ENCODE measurements around the gene ERCC2. TPM values are rescaled to one million over a fixed set of nuclear protein-coding genes. Genes with fewer than 3 reads are reported as not detected.

Gene ERCC2
- total and polyA plus RNA-seq, 4 donors, result 3.3 to 8.7 (median 8.2) TPM

DNA sequence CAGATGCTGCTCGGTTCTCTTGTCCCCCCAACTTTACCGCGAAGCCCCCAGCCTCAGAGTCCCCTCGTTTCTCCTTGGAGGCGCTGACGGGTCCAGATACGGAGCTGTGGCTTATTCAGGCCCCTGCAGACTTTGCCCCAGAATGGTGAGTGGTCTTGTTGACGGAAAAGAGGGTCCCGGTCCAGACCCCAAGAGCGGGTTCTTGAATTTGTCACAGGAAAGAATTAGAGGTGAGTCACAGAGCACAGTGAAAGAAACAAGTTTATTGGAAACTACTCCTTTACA, 36.7 kb upstream of the ERCC2 start:
- Histone ChIP-seq H3K4me1 (ENCODE audit: control insufficient read depth in 4 of 4, insufficient read depth in 4 of 4, low read length in 3 of 4) (peaks cover 10 to 35% (median 23%) of the 10 kb centered on the region in 4 donors), H3K27ac (ENCODE audit: low read depth in 1 of 2, low read length in 2 of 2) (no peak overlapping the region)

DNA sequence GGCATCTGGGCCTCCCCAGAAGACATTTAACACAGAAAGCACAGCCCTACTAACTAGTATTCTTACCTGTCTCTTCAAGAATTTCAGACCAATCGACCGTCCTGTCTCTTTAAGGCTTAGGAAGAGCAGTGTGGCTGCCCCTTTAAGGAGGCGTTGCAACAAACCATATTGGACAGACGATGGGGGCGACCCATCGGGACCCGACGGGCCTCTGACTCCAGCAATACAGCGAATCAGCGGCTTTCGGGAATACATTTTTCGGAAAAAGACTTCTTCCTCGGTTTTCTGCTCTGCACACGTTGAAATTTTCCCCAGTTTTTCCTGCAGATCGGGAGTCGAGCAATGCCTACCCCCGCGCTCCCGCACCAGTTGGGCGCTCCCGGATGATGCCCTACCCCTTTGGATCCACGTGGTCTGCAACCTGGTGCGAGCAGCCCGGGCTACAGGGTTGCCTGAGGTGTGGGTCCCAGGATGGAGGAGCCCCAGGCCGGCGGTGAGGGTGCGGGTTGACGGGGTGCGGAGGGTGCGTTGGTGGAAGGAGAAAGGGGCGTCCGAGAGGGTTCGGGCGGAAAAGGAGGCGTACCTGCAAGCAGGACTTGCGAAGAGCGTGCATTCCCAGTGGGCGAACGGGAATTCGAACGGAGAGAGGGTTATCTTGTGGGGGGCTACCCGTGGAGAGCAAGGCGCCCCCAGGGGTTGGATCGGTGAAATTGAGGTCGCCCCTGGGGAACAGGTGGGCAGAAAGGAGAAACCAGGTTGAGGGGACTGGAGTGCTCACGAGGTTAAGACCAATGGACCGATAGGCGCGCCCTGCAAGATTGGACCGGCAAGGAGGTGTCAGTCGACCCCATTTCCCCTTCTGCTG, 36.1 kb upstream of the ERCC2 start, which contains the start of gene POLR1G:
Gene POLR1G, plus strand, starts transcription at position 419 of the 865 bp plus-strand sequence. Its CDS starts 53 bp downstream, at position 472.
- TF ChIP-seq TAF1 (conservative IDR thresholded peaks at IDR 0.05) (no peak), EGR1 (IDR thresholded peaks at IDR 0.05; ENCODE audit: low read depth in 2 of 2) (peak; percentile 71 to 90), MAX (IDR thresholded peaks at IDR 0.05) (peak; percentile 100), HNF4G (IDR thresholded peaks at IDR 0.05) (no peak), ATF3 (IDR thresholded peaks at IDR 0.05) (no peak), FOXA2 (IDR thresholded peaks at IDR 0.05) (no peak), FOXA1 (IDR thresholded peaks at IDR 0.05) (no peak), NR2F2 (IDR thresholded peaks at IDR 0.05) (no peak), SP1 (IDR thresholded peaks at IDR 0.05) (peak; percentile 74), JUND (IDR thresholded peaks at IDR 0.05) (peak in 1 of 2 donors; percentile 60), HNF4A (conservative IDR thresholded peaks at IDR 0.05) (peak in 1 of 2 donors; percentile 22), RXRA (IDR thresholded peaks at IDR 0.05) (peak; percentile 36 to 37), GABPA (IDR thresholded peaks at IDR 0.05 in 1 of 2, conservative IDR thresholded peaks at IDR 0.05 in 1 of 2) (peak in 1 of 2 donors; percentile 75), YY1 (IDR thresholded peaks at IDR 0.05) (peak; percentile 69), RAD21 (IDR thresholded peaks at IDR 0.05) (no peak)
- TF ChIP-seq, protein P1, sequence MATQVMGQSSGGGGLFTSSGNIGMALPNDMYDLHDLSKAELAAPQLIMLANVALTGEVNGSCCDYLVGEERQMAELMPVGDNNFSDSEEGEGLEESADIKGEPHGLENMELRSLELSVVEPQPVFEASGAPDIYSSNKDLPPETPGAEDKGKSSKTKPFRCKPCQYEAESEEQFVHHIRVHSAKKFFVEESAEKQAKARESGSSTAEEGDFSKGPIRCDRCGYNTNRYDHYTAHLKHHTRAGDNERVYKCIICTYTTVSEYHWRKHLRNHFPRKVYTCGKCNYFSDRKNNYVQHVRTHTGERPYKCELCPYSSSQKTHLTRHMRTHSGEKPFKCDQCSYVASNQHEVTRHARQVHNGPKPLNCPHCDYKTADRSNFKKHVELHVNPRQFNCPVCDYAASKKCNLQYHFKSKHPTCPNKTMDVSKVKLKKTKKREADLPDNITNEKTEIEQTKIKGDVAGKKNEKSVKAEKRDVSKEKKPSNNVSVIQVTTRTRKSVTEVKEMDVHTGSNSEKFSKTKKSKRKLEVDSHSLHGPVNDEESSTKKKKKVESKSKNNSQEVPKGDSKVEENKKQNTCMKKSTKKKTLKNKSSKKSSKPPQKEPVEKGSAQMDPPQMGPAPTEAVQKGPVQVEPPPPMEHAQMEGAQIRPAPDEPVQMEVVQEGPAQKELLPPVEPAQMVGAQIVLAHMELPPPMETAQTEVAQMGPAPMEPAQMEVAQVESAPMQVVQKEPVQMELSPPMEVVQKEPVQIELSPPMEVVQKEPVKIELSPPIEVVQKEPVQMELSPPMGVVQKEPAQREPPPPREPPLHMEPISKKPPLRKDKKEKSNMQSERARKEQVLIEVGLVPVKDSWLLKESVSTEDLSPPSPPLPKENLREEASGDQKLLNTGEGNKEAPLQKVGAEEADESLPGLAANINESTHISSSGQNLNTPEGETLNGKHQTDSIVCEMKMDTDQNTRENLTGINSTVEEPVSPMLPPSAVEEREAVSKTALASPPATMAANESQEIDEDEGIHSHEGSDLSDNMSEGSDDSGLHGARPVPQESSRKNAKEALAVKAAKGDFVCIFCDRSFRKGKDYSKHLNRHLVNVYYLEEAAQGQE (IDR thresholded peaks at IDR 0.05), result peak; percentile 31
- TF ChIP-seq, protein P2, sequence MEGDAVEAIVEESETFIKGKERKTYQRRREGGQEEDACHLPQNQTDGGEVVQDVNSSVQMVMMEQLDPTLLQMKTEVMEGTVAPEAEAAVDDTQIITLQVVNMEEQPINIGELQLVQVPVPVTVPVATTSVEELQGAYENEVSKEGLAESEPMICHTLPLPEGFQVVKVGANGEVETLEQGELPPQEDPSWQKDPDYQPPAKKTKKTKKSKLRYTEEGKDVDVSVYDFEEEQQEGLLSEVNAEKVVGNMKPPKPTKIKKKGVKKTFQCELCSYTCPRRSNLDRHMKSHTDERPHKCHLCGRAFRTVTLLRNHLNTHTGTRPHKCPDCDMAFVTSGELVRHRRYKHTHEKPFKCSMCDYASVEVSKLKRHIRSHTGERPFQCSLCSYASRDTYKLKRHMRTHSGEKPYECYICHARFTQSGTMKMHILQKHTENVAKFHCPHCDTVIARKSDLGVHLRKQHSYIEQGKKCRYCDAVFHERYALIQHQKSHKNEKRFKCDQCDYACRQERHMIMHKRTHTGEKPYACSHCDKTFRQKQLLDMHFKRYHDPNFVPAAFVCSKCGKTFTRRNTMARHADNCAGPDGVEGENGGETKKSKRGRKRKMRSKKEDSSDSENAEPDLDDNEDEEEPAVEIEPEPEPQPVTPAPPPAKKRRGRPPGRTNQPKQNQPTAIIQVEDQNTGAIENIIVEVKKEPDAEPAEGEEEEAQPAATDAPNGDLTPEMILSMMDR (IDR thresholded peaks at IDR 0.05; ENCODE audit: low read depth, low read length, missing input control), result no peak
- TF ChIP-seq, protein P3, sequence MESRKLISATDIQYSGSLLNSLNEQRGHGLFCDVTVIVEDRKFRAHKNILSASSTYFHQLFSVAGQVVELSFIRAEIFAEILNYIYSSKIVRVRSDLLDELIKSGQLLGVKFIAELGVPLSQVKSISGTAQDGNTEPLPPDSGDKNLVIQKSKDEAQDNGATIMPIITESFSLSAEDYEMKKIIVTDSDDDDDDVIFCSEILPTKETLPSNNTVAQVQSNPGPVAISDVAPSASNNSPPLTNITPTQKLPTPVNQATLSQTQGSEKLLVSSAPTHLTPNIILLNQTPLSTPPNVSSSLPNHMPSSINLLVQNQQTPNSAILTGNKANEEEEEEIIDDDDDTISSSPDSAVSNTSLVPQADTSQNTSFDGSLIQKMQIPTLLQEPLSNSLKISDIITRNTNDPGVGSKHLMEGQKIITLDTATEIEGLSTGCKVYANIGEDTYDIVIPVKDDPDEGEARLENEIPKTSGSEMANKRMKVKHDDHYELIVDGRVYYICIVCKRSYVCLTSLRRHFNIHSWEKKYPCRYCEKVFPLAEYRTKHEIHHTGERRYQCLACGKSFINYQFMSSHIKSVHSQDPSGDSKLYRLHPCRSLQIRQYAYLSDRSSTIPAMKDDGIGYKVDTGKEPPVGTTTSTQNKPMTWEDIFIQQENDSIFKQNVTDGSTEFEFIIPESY (IDR thresholded peaks at IDR 0.05), result no peak
- peaks cover 0 to 2% (median 0%) of the 10 kb centered on the region in 4 donors for H3K36me3 ChIP-seq (ENCODE audit: control insufficient read depth in 4 of 4, insufficient read depth in 3 of 4, low read depth in 1 of 4, low read length in 3 of 4)
- peak within 1 kb of the TSS; percentile 96 to 97 for H3K27ac ChIP-seq (ENCODE audit: low read depth in 1 of 2, low read length in 2 of 2)
- no peaks in the 10 kb centered on the region for H3K9me3 ChIP-seq (ENCODE audit: control insufficient read depth in 4 of 4, low read length in 3 of 4)
- under 1% methylated on average over 51 of the region's 51 CpGs for WGBS
- peak within 1 kb of the TSS; percentile 73 to 83 for H3K9ac ChIP-seq (ENCODE audit: low read depth in 1 of 2, low read length in 2 of 2)
- H3K27me3 ChIP-seq (ENCODE audit: control insufficient read depth in 4 of 4, insufficient read depth in 4 of 4, low read length in 3 of 4), result no peaks in the 10 kb centered on the region
- H3K4me1 ChIP-seq (ENCODE audit: control insufficient read depth in 4 of 4, insufficient read depth in 4 of 4, low read length in 3 of 4), result peaks cover 10 to 35% (median 23%) of the 10 kb centered on the region in 4 donors
- peak; percentile 84 for DNase-seq (ENCODE audit: low spot score)
- peak within 1 kb of the TSS; percentile 48 to 82 (median 75) for H3K4me3 ChIP-seq (ENCODE audit: low read depth in 1 of 3, low read length in 3 of 3)

More for the DNA sequence above, 36.7 kb upstream of the ERCC2 start:
- TF ChIP-seq SP1 (IDR thresholded peaks at IDR 0.05) (no peak), FOXA1 (IDR thresholded peaks at IDR 0.05) (no peak), HNF4G (IDR thresholded peaks at IDR 0.05) (no peak), RAD21 (IDR thresholded peaks at IDR 0.05) (no peak), TAF1 (conservative IDR thresholded peaks at IDR 0.05) (no peak), FOXA2 (IDR thresholded peaks at IDR 0.05) (no peak), NR2F2 (IDR thresholded peaks at IDR 0.05) (no peak)
- TF ChIP-seq, protein P2 (IDR thresholded peaks at IDR 0.05; ENCODE audit: low read depth, low read length, missing input control), result no peak
- H3K27me3 ChIP-seq (ENCODE audit: control insufficient read depth in 4 of 4, insufficient read depth in 4 of 4, low read length in 3 of 4), result no peaks in the 10 kb centered on the region
- H3K9ac ChIP-seq (ENCODE audit: low read depth in 1 of 2, low read length in 2 of 2), result peak overlapping the region in 1 of 2 donors; percentile 15
- H3K36me3 ChIP-seq (ENCODE audit: control insufficient read depth in 4 of 4, insufficient read depth in 3 of 4, low read depth in 1 of 4, low read length in 3 of 4), result peaks cover 0 to 2% (median 0%) of the 10 kb centered on the region in 4 donors
- WGBS, result 2% methylated on average over 10 of the region's 10 CpGs
- no peaks in the 10 kb centered on the region for H3K9me3 ChIP-seq (ENCODE audit: control insufficient read depth in 4 of 4, low read length in 3 of 4)
- peak overlapping the region; percentile 48 to 82 (median 75) for H3K4me3 ChIP-seq (ENCODE audit: low read depth in 1 of 3, low read length in 3 of 3)
- DNase-seq (ENCODE audit: low spot score), result no peak

Data from liver (tissue), 9 donors.